Skeletal muscle cell (primary cell): ENCODE measurements around the gene EPHA3.

ENCODE experiments used
- DNase-seq: peaks from one replicate; pipeline ENCODE4 v3.0.0-alpha.2; 2010; ENCODE audit warnings: low read depth
- H3K4me3 ChIP-seq: 2 replicates; pipeline ENCODE4 v1.5.1; 2011; ENCODE audit warnings: low read depth, mild to moderate bottlenecking, control low read depth, low read length, moderate library complexity

The EPHA3 gene

GRCh38 chr3:89139870-89140269 lies 32.4 kb downstream of the EPHA3 start:
- H3K4me3 ChIP-seq = no peak overlapping the region
- DNase-seq = no peak

GRCh38 chr3:89144080-89144479 lies 36.7 kb downstream of the EPHA3 start:
- no peak for DNase-seq
- no peak overlapping the region for H3K4me3 ChIP-seq

- no peak overlapping the region for H3K4me3 ChIP-seq
- DNase-seq = peak; percentile 96
Measured at GRCh38 chr3:89145995-89146394, 38.6 kb downstream of the EPHA3 start.

GRCh38 chr3:89154416-89154815 lies 47.0 kb downstream of the EPHA3 start:
- H3K4me3 ChIP-seq = no peak overlapping the region
- DNase-seq = no peak

GRCh38 chr3:89155811-89156210 lies 48.4 kb downstream of the EPHA3 start:
- DNase-seq = no peak
- no peak overlapping the region for H3K4me3 ChIP-seq

- peak; percentile 11 for DNase-seq
- H3K4me3 ChIP-seq = no peak overlapping the region
Measured at GRCh38 chr3:89157575-89157974, 50.2 kb downstream of the EPHA3 start.

- no peak for DNase-seq
- H3K4me3 ChIP-seq = no peak overlapping the region
Measured at GRCh38 chr3:89159605-89160004, 52.2 kb downstream of the EPHA3 start.

GRCh38 chr3:89164774-89165173 lies 57.4 kb downstream of the EPHA3 start:
- no peak for DNase-seq
- no peak overlapping the region for H3K4me3 ChIP-seq

GRCh38 chr3:89165636-89166263 lies 58.3 kb downstream of the EPHA3 start:
- no peak overlapping the region for H3K4me3 ChIP-seq
- DNase-seq = no peak

GRCh38 chr3:89171687-89172545 lies 64.5 kb downstream of the EPHA3 start:
- H3K4me3 ChIP-seq = no peak overlapping the region

GRCh38 chr3:89173546-89173945 lies 66.1 kb downstream of the EPHA3 start:
- DNase-seq = no peak

More at GRCh38 chr3:89171687-89172545, 64.5 kb downstream of the EPHA3 start:
- DNase-seq = no peak

GRCh38 chr3:89179355-89180001 lies 72.1 kb downstream of the EPHA3 start:
- no peak overlapping the region for H3K4me3 ChIP-seq

More at GRCh38 chr3:89173546-89173945, 66.1 kb downstream of the EPHA3 start:
- H3K4me3 ChIP-seq = no peak overlapping the region

GRCh38 chr3:89180334-89180733 lies 72.9 kb downstream of the EPHA3 start:
- DNase-seq = no peak
- H3K4me3 ChIP-seq = no peak overlapping the region

More at GRCh38 chr3:89179355-89180001, 72.1 kb downstream of the EPHA3 start:
- peak; percentile 39 for DNase-seq

- H3K4me3 ChIP-seq = no peak overlapping the region
- DNase-seq = no peak
Measured at GRCh38 chr3:89182056-89182455, 74.6 kb downstream of the EPHA3 start.

GRCh38 chr3:89184151-89184995 lies 77.0 kb downstream of the EPHA3 start:
- H3K4me3 ChIP-seq = no peak overlapping the region
- DNase-seq = no peak

- H3K4me3 ChIP-seq = no peak overlapping the region
- DNase-seq = no peak
Measured at GRCh38 chr3:89186456-89186855, 79.0 kb downstream of the EPHA3 start.

- DNase-seq = no peak
- no peak overlapping the region for H3K4me3 ChIP-seq
Measured at GRCh38 chr3:89198591-89198990, 91.2 kb downstream of the EPHA3 start.

- DNase-seq = no peak
- no peak overlapping the region for H3K4me3 ChIP-seq
Measured at GRCh38 chr3:89212619-89213018, 105.2 kb downstream of the EPHA3 start.

GRCh38 chr3:89216016-89216739 lies 108.8 kb downstream of the EPHA3 start:
- H3K4me3 ChIP-seq = no peak overlapping the region
- DNase-seq = peak; percentile 3
